Natural killer cell (primary cell): ENCODE data around the gene GMPPB. TPM values are rescaled to one million over a fixed set of nuclear protein-coding genes. Genes with fewer than 3 reads are reported as not detected.
A peak's percentile ranks its signal among the peaks of the same experiment; 100 is the strongest.

Source experiments
- ATAC-seq, 3 donors: fragments of 150-1000 bp in 2 of 3; fragments of 200-7000 bp in 1 of 3; cut with Tn5 transposase; 1 replicate in 1 of 3; 2 replicates in 2 of 3; pipeline ENCODE4 v1.10.0; 2021; ENCODE audit warnings: mild to moderate bottlenecking in 2 of 3, moderate library complexity in 2 of 3
- DNase-seq, 2 donors: peaks; one replicate each; pipeline versions ENCODE4 v3.0.0 to v3.0.0-alpha.2; 2013 to 2021; ENCODE audit warnings: mixed read lengths in 1 of 2
- H3K27ac ChIP-seq: one replicate; pipeline ENCODE4 v1.5.1; 2013; ENCODE audit warnings: mild to moderate bottlenecking, low read length
- H3K27me3 ChIP-seq: one replicate; pipeline ENCODE4 v1.6.1; 2013; ENCODE audit warnings: low read length; ENCODE audit not compliant: control insufficient read depth, insufficient read depth
- H3K36me3 ChIP-seq: one replicate; pipeline ENCODE4 v1.6.1; 2013; ENCODE audit warnings: low read length; ENCODE audit not compliant: control insufficient read depth, insufficient read depth
- H3K4me1 ChIP-seq: one replicate; pipeline ENCODE4 v1.6.1; 2013; ENCODE audit warnings: low read length; ENCODE audit not compliant: control insufficient read depth, insufficient read depth
- H3K4me3 ChIP-seq: one replicate; pipeline ENCODE4 v1.5.1; 2013; ENCODE audit warnings: low read length
- H3K9me3 ChIP-seq: one replicate; pipeline ENCODE4 v1.6.1; 2013; ENCODE audit warnings: low read length; ENCODE audit not compliant: control insufficient read depth, insufficient read depth
- H3K27ac Mint-ChIP-seq, 2 donors: one replicate each; pipeline ENCODE4 v1.8.0; 2022; ENCODE audit warnings: mild to moderate bottlenecking in 2 of 2, mixed read lengths in 2 of 2, moderate library complexity in 1 of 2
- H3K27me3 Mint-ChIP-seq, 2 donors: one replicate each; pipeline ENCODE4 v1.8.0; 2022; ENCODE audit warnings: low read depth in 2 of 2, mixed read lengths in 2 of 2
- H3K36me3 Mint-ChIP-seq: one replicate; pipeline ENCODE4 v1.8.0; 2022; ENCODE audit warnings: mixed read lengths
- H3K4me1 Mint-ChIP-seq, 2 donors: one replicate each; pipeline ENCODE4 v1.8.0; 2022; ENCODE audit warnings: mixed read lengths in 2 of 2
- H3K4me3 Mint-ChIP-seq: one replicate; pipeline ENCODE4 v1.8.0; 2022; ENCODE audit warnings: mild to moderate bottlenecking, moderate library complexity, mixed read lengths
- H3K9me3 Mint-ChIP-seq, 2 donors: one replicate each; pipeline ENCODE4 v1.8.0; 2022; ENCODE audit warnings: mixed read lengths in 2 of 2
- CTCF ChIP-seq: fragments of 200-600 bp; IDR thresholded peaks from one replicate; pipeline ENCODE4 v1.8.0; 2022; ENCODE audit warnings: antibody characterized with exemption
- WGBS: methylation state at CpG from one replicate; pipeline ENCODE4 v1.1.7; 2013; ENCODE audit warnings: missing lambda C conversion rate; ENCODE audit not compliant: insufficient coverage; 5-methylcytosine and 5-hydroxymethylcytosine counted together
- intact Hi-C: fragments of 100-400 bp; cut with micrococcal nuclease; formaldehyde crosslinking; loops from one replicate; pipeline ENCODE4 v1.14.2; 2022
- total RNA-seq, 4 donors: library from RNA; stranded (reverse); fragments of 120-200 nt in 1 of 4; gene quantifications; one replicate each; pipeline versions ENCODE4 v1.2.3 to v1.2.4, GENCODE V29; 2013 to 2022

Gene GMPPB
- total RNA-seq, 3 donors from 2014 or later (not counting 1 experiment from before 2014, with no cell fraction given), result 24.1 to 28.9 (median 27.5) TPM

- no peak overlapping the region for H3K27ac ChIP-seq
- peaks cover 51% of the 10 kb centered on the region for H3K4me1 ChIP-seq
- WGBS, result 92% methylated on average over 9 of the region's 9 CpGs
- intact Hi-C loops, result no loop called here
- peak overlapping the region in 1 of 2 donors; percentile 93 for H3K27ac Mint-ChIP-seq
- TF ChIP-seq CTCF, result no peak
- no peaks in the 10 kb centered on the region for H3K27me3 ChIP-seq
- DNase-seq, result no peak
- no peaks in the 10 kb centered on the region for H3K27me3 Mint-ChIP-seq
- no peak for ATAC-seq
- peaks cover 11% of the 10 kb centered on the region for H3K36me3 ChIP-seq
- no peaks in the 10 kb centered on the region for H3K9me3 Mint-ChIP-seq
- H3K4me1 Mint-ChIP-seq, result peaks cover 34 to 46% of the 10 kb centered on the region in 2 donors
- H3K9me3 ChIP-seq, result no peaks in the 10 kb centered on the region
- H3K36me3 Mint-ChIP-seq, result no peaks in the 10 kb centered on the region
- no peak overlapping the region for H3K4me3 ChIP-seq
- H3K4me3 Mint-ChIP-seq, result no peak overlapping the region
Measured at GRCh38 chr3:49721596-49721895, 2.2 kb downstream of the GMPPB start.

- ATAC-seq (no peak), DNase-seq (peak in 1 of 2 donors; percentile 23)
- H3K36me3 ChIP-seq, result peaks cover 10% of the 10 kb centered on the region
- H3K36me3 Mint-ChIP-seq, result no peaks in the 10 kb centered on the region
- H3K27ac Mint-ChIP-seq, result peak overlapping the region; percentile 29 to 38
- intact Hi-C loops, result no loop called here
- no peak overlapping the region for H3K27ac ChIP-seq
- H3K4me3 ChIP-seq, result no peak overlapping the region
- no peak for TF ChIP-seq CTCF
- peaks cover 51% of the 10 kb centered on the region for H3K4me1 ChIP-seq
- H3K9me3 Mint-ChIP-seq, result no peaks in the 10 kb centered on the region
- 94% methylated on average over 4 of the region's 4 CpGs for WGBS
- H3K4me3 Mint-ChIP-seq, result peak overlapping the region; percentile 13
- peaks cover 34 to 46% of the 10 kb centered on the region in 2 donors for H3K4me1 Mint-ChIP-seq
- H3K27me3 ChIP-seq, result no peaks in the 10 kb centered on the region
- H3K9me3 ChIP-seq, result no peaks in the 10 kb centered on the region
- H3K27me3 Mint-ChIP-seq, result no peaks in the 10 kb centered on the region
Measured at GRCh38 chr3:49720855-49721595, 2.7 kb downstream of the GMPPB start.

- no peaks in the 10 kb centered on the region for H3K27me3 Mint-ChIP-seq
- peak within 1 kb of the TSS; percentile 93 for H3K4me3 Mint-ChIP-seq
- H3K4me1 Mint-ChIP-seq, result peaks cover 32 to 42% of the 10 kb centered on the region in 2 donors
- peak within 1 kb of the TSS; percentile 87 to 93 for H3K27ac Mint-ChIP-seq
- H3K27me3 ChIP-seq, result no peaks in the 10 kb centered on the region
- H3K36me3 Mint-ChIP-seq, result no peaks in the 10 kb centered on the region
- H3K27ac ChIP-seq, result peak within 1 kb of the TSS; percentile 71
- no peaks in the 10 kb centered on the region for H3K9me3 ChIP-seq
- ATAC-seq (peak; percentile 74 to 86 (median 75)), DNase-seq (peak; percentile 92 to 93)
- peak; percentile 85 for TF ChIP-seq CTCF
- no peaks in the 10 kb centered on the region for H3K9me3 Mint-ChIP-seq
- intact Hi-C loops, result loop anchor here (1.0 to 2.0 kb wide), 2 partner anchors 31 to 67 kb away; partner anchors contain the start of genes IP6K1, MST1 and RNF123
- peaks cover 42% of the 10 kb centered on the region for H3K4me1 ChIP-seq
- H3K36me3 ChIP-seq, result peaks cover 10% of the 10 kb centered on the region
- H3K4me3 ChIP-seq, result peak within 1 kb of the TSS; percentile 75
- WGBS, result under 1% methylated on average over 50 of the region's 50 CpGs
Measured at GRCh38 chr3:49719214-49719884, 4.4 kb downstream of the GMPPB start, which contains the start of gene AMIGO3. Gene AMIGO3 (minus strand): TSS chr3:49719684. CDS start chr3:49719465, 219 bp downstream.
